NCI-H2107 treated with DMSO at 0.1 percent for 48 hours (cell line): ENCODE data around the gene APOBR.
"Not testable (repeated sequence)": the region's sequence is repeated elsewhere in the genome, so short reads cannot be mapped to it uniquely, and the experiment has no call there.

Source experiments
- DNase-seq: peaks from one replicate; lab custom pipeline; 2025; ENCODE audit not compliant: unreplicated experiment; lab: John Stamatoyannopoulos, UW

Gene APOBR

GRCh38 chr16:28494121-28494851, at the start of gene APOBR:
APOBR (plus strand) TSS chr16:28494643; CDS start chr16:28494682, 39 bp downstream.
- no peak for DNase-seq

- not testable (repeated sequence) for DNase-seq
Measured at GRCh38 chr16:28446388-28446787, 48.1 kb upstream of the APOBR start.

GRCh38 chr16:28447081-28447480, 47.4 kb upstream of the APOBR start:
- not testable (repeated sequence) for DNase-seq

- no peak for DNase-seq
Measured at GRCh38 chr16:28473714-28474265, 20.7 kb upstream of the APOBR start.

GRCh38 chr16:28475221-28475620, 19.2 kb upstream of the APOBR start:
- DNase-seq, result no peak

GRCh38 chr16:28477311-28477920, 17.0 kb upstream of the APOBR start:
- no peak for DNase-seq

- DNase-seq, result no peak
Measured at GRCh38 chr16:28478506-28479180, 15.8 kb upstream of the APOBR start.

- no peak for DNase-seq
Measured at GRCh38 chr16:28482026-28482425, 12.4 kb upstream of the APOBR start.

- not testable (repeated sequence) for DNase-seq
Measured at GRCh38 chr16:28483361-28483760, 11.1 kb upstream of the APOBR start.

GRCh38 chr16:28486266-28486665, 8.2 kb upstream of the APOBR start:
- no peak for DNase-seq

- DNase-seq, result no peak
Measured at GRCh38 chr16:28491230-28491969, 3.0 kb upstream of the APOBR start.

GRCh38 chr16:28491970-28492474, 2.4 kb upstream of the APOBR start, which contains the start of gene CLN3:
CLN3 (minus strand) TSS chr16:28492074; CDS start chr16:28491759, 315 bp downstream.
- peak; percentile 92 for DNase-seq

GRCh38 chr16:28492511-28492910, 1.9 kb upstream of the APOBR start:
- no peak for DNase-seq

- no peak for DNase-seq
Measured at GRCh38 chr16:28495098-28495793, 803 bp downstream of the APOBR start.

- DNase-seq, result no peak
Measured at GRCh38 chr16:28495795-28496749, 1.6 kb downstream of the APOBR start.

- DNase-seq, result no peak
Measured at GRCh38 chr16:28496844-28497243, 2.4 kb downstream of the APOBR start.

GRCh38 chr16:28497386-28497785, 2.9 kb downstream of the APOBR start:
- DNase-seq, result no peak

GRCh38 chr16:28497861-28498599, 3.6 kb downstream of the APOBR start:
- DNase-seq, result no peak
